HG03439 (cell line): ENCODE measurements around the gene IL7R.
"Not testable (repeated sequence)": the region's sequence is repeated elsewhere in the genome, so short reads cannot be mapped to it uniquely, and the experiment has no call there.

Experiments used
- ATAC-seq: cut with Tn5 transposase; IDR thresholded peaks from one replicate; pipeline ENCODE4 v1.9.1; 2021; ENCODE audit warnings: mild to moderate bottlenecking, moderate library complexity; ENCODE audit not compliant: unreplicated experiment

The IL7R gene

GRCh38 chr5:35870605-35871004 is 13.9 kb downstream of the IL7R start:
- ATAC-seq = no peak

- no peak for ATAC-seq
Measured at GRCh38 chr5:35876454-35876853, 19.8 kb downstream of the IL7R start.

GRCh38 chr5:35876922-35877321 is 20.2 kb downstream of the IL7R start:
- no peak for ATAC-seq

GRCh38 chr5:35877655-35878054 is 21.0 kb downstream of the IL7R start:
- ATAC-seq = no peak

- ATAC-seq = no peak
Measured at GRCh38 chr5:35878079-35878478, 21.4 kb downstream of the IL7R start.

- no peak for ATAC-seq
Measured at GRCh38 chr5:35879096-35879495, 22.4 kb downstream of the IL7R start.

- no peak for ATAC-seq
Measured at GRCh38 chr5:35879649-35880048, 23.0 kb downstream of the IL7R start.

GRCh38 chr5:35880156-35880555 is 23.5 kb downstream of the IL7R start:
- no peak for ATAC-seq

- ATAC-seq = no peak
Measured at GRCh38 chr5:35881758-35882157, 25.1 kb downstream of the IL7R start.

- ATAC-seq = no peak
Measured at GRCh38 chr5:35884191-35884769, 27.6 kb downstream of the IL7R start.

- no peak for ATAC-seq
Measured at GRCh38 chr5:35884773-35885172, 28.1 kb downstream of the IL7R start.

GRCh38 chr5:35886381-35886780 is 29.7 kb downstream of the IL7R start:
- no peak for ATAC-seq

GRCh38 chr5:35887321-35888100 is 30.8 kb downstream of the IL7R start:
- no peak for ATAC-seq

GRCh38 chr5:35890021-35891020 is 33.6 kb downstream of the IL7R start:
- ATAC-seq = no peak

GRCh38 chr5:35892799-35893198 is 36.1 kb downstream of the IL7R start:
- ATAC-seq = not testable (repeated sequence)

GRCh38 chr5:35894131-35894530 is 37.4 kb downstream of the IL7R start:
- ATAC-seq = no peak

GRCh38 chr5:35898952-35899660 is 42.4 kb downstream of the IL7R start:
- ATAC-seq = no peak

GRCh38 chr5:35899800-35900199 is 43.1 kb downstream of the IL7R start:
- no peak for ATAC-seq

GRCh38 chr5:35900972-35901695 is 44.4 kb downstream of the IL7R start:
- ATAC-seq = no peak

GRCh38 chr5:35902046-35902672 is 45.5 kb downstream of the IL7R start:
- ATAC-seq = no peak
